Subcutaneous abdominal adipose tissue (tissue), 5 donors: Measurements from ENCODE around the gene DCDC2B.

Experiments
- H3K27ac ChIP-seq: one replicate; pipeline ENCODE4 v1.7.0; 2013; ENCODE audit warnings: low read depth, mild to moderate bottlenecking, inconsistent platforms, low read length, moderate library complexity
- H3K27me3 ChIP-seq, 5 donors: one replicate each; pipeline ENCODE4 v1.7.0; 2013; ENCODE audit warnings: low read length in 5 of 5, inconsistent platforms in 1 of 5; ENCODE audit not compliant: control insufficient read depth in 5 of 5, insufficient read depth in 4 of 5
- H3K36me3 ChIP-seq, 5 donors: one replicate each; pipeline ENCODE4 v1.7.0; 2013; ENCODE audit warnings: low read length in 5 of 5; ENCODE audit not compliant: control insufficient read depth in 5 of 5, insufficient read depth in 5 of 5
- H3K4me1 ChIP-seq, 5 donors: one replicate each; pipeline ENCODE4 v1.7.0; 2013; ENCODE audit warnings: low read length in 5 of 5, mild to moderate bottlenecking in 3 of 5, moderate library complexity in 1 of 5; ENCODE audit not compliant: control insufficient read depth in 5 of 5, insufficient read depth in 5 of 5
- H3K4me3 ChIP-seq, 5 donors: one replicate each; pipeline ENCODE4 v1.7.0; 2013; ENCODE audit warnings: low read length in 5 of 5, low read depth in 1 of 5
- H3K9ac ChIP-seq, 5 donors: one replicate each; pipeline ENCODE4 v1.7.0; 2013; ENCODE audit warnings: low read length in 5 of 5, mild to moderate bottlenecking in 4 of 5, moderate library complexity in 3 of 5
- H3K9me3 ChIP-seq, 5 donors: one replicate each; pipeline ENCODE4 v1.7.0; 2013; ENCODE audit warnings: low read length in 5 of 5; ENCODE audit not compliant: control insufficient read depth in 5 of 5
- donor health status: healthy.
- donor health status: healthy.
- donor health status: healthy.
- donor health status: healthy.
- donor health status: healthy.

DCDC2B gene

DNA sequence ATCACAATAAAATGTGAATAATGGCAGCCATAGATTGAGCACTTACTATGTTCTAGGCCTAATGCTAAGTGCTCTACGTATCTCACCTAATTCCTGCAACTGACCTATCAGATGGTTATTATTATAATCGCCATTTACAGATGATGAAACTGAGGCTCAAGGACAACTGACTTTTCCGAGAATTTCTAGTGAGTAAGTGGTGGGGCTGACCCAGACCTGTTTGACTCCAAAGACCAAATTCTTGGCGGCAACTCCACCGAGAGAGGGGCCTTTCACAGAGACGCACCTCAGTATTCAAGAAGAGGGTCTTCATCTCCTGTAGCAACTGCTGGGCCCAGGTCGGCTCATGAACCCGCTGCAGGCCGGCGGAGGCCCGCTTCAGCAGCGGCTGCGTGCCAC, 12.7 kb downstream of the DCDC2B start:
- H3K27me3 ChIP-seq, result no peaks in the 10 kb centered on the region
- H3K27ac ChIP-seq, result peak overlapping the region; percentile 97
- H3K4me3 ChIP-seq, result peak overlapping the region; percentile 88 to 98 (median 93)
- peaks cover 7 to 32% (median 28%) of the 10 kb centered on the region in 5 donors for H3K4me1 ChIP-seq
- H3K36me3 ChIP-seq, result peaks cover 0 to 51% (median 37%) of the 10 kb centered on the region in 5 donors
- H3K9me3 ChIP-seq, result no peaks in the 10 kb centered on the region
- H3K9ac ChIP-seq, result peak overlapping the region in 4 of 5 donors; percentile 74 to 98 (median 92)

DNA sequence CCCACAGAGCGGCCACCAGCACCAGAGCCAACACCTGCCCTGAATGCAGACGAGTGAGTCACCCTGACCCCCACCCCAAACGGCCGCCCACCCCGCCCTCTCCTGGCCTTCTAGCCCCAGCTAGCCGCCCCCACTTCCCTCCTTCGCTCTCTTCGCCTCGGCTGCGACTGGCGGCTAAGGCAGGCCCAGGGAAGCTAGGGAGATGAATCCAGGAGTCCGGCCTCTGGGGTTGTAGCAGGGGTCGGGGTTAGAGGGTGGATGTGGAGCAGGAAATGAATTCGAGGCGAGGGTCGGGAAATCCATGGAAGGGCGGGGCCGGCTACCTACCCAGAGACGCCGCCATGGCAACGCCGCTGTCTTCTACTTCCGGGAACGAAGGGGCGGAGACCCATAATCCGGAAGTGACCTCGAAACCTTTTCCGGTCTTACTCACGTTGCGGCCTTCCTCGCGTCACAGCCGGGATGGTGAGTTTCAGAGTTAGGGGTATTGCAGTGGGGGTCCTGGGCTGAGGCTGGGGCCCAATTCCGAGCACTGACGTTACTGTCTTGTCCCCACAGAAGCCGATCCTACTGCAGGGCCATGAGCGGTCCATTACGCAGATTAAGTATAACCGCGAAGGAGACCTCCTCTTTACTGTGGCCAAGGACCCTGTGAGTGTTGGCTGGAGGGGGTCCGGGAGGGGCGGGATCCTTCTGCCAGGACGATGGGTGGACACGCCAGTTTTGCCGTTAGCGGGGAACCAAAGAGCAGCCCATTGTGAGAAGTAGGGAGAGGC, 13.3 kb downstream of the DCDC2B start, which contains the start of the genes EIF3I and TMEM234:
TSS of gene EIF3I (plus strand) at position 428 of the 776 bp plus-strand sequence. CDS start at position 463, 35 bp downstream.
TSS of gene TMEM234 (minus strand) at position 374 of the 776 bp plus-strand sequence. CDS start at position 343, 31 bp downstream.
- peaks cover 7 to 32% (median 28%) of the 10 kb centered on the region in 5 donors for H3K4me1 ChIP-seq
- H3K27ac ChIP-seq, result peak within 1 kb of the TSS; percentile 97
- H3K9me3 ChIP-seq, result no peaks in the 10 kb centered on the region
- H3K27me3 ChIP-seq, result no peaks in the 10 kb centered on the region
- peak within 1 kb of the TSS; percentile 90 to 98 (median 96) for H3K9ac ChIP-seq
- H3K4me3 ChIP-seq, result peak within 1 kb of the TSS; percentile 88 to 98 (median 93)
- peaks cover 0 to 50% (median 32%) of the 10 kb centered on the region in 5 donors for H3K36me3 ChIP-seq

DNA sequence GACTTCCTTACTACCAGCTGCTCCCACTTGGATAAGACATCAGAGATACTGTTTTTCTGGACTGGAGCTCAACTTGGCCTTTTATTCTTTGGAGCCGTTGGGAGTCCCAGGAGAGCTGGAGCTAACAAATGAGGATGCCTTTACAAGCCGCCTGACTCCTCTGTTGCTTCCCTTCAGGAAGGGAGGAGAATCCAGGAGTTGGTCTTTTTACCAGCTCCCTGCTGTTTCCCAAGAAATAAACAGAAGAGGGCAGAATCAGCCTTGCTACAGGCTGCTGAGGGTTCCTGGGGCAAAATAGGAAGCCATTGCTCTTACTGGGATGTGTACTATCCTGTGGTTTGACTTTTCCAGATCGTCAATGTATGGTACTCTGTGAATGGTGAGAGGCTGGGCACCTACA, 14.8 kb downstream of the DCDC2B start:
- Histone ChIP-seq H3K4me3 (peak overlapping the region in 4 of 5 donors; percentile 32 to 95 (median 72)), H3K9ac (peak overlapping the region in 4 of 5 donors; percentile 26 to 71 (median 60)), H3K4me1 (peaks cover 7 to 32% (median 28%) of the 10 kb centered on the region in 5 donors), H3K9me3 (no peaks in the 10 kb centered on the region), H3K36me3 (peaks cover 4 to 54% (median 41%) of the 10 kb centered on the region in 5 donors), H3K27me3 (no peaks in the 10 kb centered on the region), H3K27ac (peak overlapping the region; percentile 97)

DNA sequence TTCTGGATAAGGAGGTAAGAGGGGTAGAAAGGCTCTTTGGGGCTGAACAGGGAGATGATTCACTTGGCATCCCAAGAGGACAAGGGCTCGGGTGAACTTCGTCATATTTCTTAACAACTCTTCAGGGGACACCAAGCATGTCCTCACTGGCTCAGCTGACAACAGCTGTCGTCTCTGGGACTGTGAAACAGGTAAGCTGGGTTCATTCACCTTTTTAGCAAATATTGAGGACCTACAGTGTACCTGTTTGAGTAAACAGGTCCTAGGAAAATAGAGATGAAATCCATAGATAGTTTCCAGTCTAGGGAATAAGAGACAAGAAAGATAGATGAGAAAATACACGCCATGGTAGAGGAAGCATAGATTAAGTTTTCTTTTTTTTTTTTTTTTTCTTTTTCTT, 15.4 kb downstream of the DCDC2B start:
- peaks cover 7 to 32% (median 28%) of the 10 kb centered on the region in 5 donors for H3K4me1 ChIP-seq
- H3K36me3 ChIP-seq, result peaks cover 4 to 56% (median 43%) of the 10 kb centered on the region in 5 donors
- H3K27ac ChIP-seq, result peak overlapping the region; percentile 97
- H3K9me3 ChIP-seq, result no peaks in the 10 kb centered on the region
- peak overlapping the region in 2 of 5 donors; percentile 38 to 71 for H3K9ac ChIP-seq
- H3K4me3 ChIP-seq, result peak overlapping the region in 4 of 5 donors; percentile 0 to 93 (median 42)
- H3K27me3 ChIP-seq, result no peaks in the 10 kb centered on the region

DNA sequence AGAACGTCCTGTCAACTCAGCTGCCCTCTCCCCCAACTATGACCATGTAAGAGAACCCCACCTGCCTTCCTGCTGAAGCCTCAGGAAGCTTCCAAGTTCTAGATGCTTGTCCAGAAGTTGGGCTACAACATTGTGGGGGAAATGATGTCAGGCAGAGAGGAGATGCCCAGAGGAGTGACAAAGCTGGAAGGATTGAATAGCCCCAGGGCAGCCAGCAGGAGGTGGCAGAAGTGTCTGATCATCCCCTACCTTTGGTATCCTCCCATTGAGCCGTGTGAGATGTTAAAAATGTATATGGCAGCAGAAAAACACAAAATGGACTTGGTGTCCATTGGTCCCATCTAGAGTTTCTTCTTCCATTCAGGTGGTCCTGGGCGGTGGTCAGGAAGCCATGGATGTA, 19.9 kb downstream of the DCDC2B start:
- no peaks in the 10 kb centered on the region for H3K27me3 ChIP-seq
- H3K9ac ChIP-seq, result no peak overlapping the region
- H3K27ac ChIP-seq, result no peak overlapping the region
- peaks cover 1 to 5% (median 5%) of the 10 kb centered on the region in 5 donors for H3K4me1 ChIP-seq
- H3K36me3 ChIP-seq, result peaks cover 6 to 81% (median 65%) of the 10 kb centered on the region in 5 donors
- no peaks in the 10 kb centered on the region for H3K9me3 ChIP-seq
- no peak overlapping the region for H3K4me3 ChIP-seq

DNA sequence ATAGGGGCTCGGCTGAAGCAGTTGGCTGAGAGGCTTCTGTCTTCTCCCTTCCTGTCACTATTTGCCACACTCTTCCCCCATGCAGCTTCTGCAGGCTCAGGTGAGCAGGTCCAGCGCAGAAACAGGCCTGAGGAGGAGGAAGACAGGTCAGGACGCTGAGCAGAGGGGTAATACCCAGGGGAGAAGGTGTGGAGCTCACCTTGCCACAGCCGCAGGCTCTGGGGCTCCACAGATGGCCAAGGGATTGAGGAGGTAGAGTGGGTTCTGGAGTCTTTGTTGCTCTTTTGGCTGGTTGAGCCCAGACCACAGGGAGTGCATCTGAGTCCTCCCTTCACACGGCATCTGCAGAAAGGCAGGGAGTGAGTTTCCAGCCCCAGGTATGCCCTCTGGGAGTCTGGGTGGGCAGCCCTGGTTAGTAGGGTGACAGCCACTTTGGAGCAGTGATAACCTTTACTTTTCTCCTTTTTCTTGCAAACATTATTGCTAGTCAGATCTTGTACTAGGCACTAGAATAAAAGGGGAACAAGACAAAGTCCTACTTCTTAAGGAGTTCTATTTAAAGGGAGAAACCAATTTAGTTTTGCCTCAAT, 23.0 kb downstream of the DCDC2B start:
- Histone ChIP-seq H3K27me3 (no peaks in the 10 kb centered on the region), H3K36me3 (peaks cover 6 to 67% (median 59%) of the 10 kb centered on the region in 5 donors), H3K27ac (no peak overlapping the region)

DNA sequence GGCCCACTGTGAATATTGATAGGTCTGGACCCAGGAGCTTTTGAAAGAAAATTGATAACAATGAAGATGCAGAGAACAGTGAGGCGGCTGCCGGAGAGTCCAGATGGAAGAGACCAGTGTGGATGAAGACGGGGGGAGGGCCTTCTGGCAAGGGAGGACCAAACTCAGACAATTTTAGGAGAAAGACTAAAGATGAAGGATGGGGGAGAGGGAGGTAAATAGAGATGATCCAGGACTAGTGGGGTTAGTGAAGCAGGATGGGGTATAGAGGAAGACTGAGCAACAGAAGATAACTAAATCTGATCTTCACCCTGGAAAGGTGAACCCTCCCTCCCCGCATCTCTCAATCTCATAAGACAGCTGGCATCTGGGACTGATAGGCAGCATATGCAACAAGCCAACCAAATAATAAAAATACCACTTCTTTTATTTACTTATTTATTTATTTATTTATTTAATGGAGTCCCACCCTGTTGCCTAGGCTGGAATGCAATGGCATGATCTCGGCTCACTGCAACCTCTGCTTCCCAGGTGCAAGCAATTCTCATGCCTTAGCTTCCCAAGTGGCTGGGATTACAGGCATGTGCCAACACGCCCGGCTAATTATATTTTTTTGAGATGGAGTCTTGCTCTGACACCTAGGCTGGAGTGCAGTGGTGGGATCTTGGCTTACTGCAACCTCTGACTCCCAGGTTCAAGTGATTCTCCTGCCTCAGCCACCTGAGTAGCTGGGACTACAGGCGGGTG, 23.8 kb downstream of the DCDC2B start:
- Histone ChIP-seq H3K27ac (no peak overlapping the region), H3K4me1 (no peaks in the 10 kb centered on the region), H3K9ac (no peak overlapping the region), H3K9me3 (no peaks in the 10 kb centered on the region), H3K4me3 (no peak overlapping the region), H3K36me3 (peaks cover 6 to 62% (median 53%) of the 10 kb centered on the region in 5 donors), H3K27me3 (no peaks in the 10 kb centered on the region)

More for the DNA sequence above, 23.0 kb downstream of the DCDC2B start:
- Histone ChIP-seq H3K9ac (no peak overlapping the region), H3K4me3 (no peak overlapping the region), H3K4me1 (no peaks in the 10 kb centered on the region), H3K9me3 (no peaks in the 10 kb centered on the region)

DNA sequence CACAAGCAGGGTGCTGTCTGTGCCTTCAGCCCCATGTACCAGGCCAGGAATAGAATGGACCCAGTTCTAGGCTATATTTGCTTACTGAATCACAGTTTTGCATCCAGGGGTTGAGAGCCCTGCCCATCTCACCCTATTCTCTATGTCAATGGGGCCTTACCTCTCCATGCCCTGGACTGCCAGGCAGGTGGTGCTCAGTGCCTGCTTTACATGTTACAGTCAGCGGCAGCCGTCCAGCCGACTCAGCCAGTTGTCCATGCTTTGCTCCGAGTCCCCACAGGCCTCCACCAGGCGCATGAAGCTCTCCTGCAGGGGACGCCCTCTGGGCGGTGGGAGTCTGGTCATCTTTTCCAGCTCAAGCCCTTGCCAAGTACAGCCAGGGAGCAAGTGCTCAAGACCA, 25.9 kb downstream of the DCDC2B start:
- Histone ChIP-seq H3K27me3 (no peaks in the 10 kb centered on the region), H3K27ac (no peak overlapping the region), H3K4me3 (no peak overlapping the region), H3K4me1 (peaks cover 0 to 2% (median under 1%) of the 10 kb centered on the region in 5 donors), H3K9ac (no peak overlapping the region), H3K9me3 (no peaks in the 10 kb centered on the region), H3K36me3 (peaks cover under 1 to 43% (median 39%) of the 10 kb centered on the region in 5 donors)

DNA sequence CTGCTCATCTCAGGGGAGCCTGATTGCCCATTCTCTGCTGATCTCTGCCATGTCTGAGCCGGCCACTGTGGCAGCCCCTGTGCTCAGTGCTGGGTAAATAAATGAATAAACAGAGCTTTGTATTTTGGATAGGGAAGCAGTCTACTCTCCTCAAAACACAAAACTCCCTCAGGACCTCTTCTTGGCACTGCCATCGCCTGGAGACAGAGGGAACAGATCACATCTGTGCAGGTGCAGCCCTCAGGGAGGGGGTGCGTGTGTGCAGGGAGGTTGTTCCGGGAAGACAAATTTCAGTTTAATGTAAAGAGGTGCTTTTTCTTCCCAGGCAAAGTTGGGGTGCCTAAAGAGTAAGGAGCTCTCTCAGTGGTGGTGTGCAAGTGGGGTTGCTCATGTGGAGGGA, 30.4 kb downstream of the DCDC2B start:
- H3K9me3 ChIP-seq, result no peaks in the 10 kb centered on the region
- H3K27me3 ChIP-seq, result peaks cover 0 to 8% (median 0%) of the 10 kb centered on the region in 5 donors
- no peak overlapping the region for H3K4me3 ChIP-seq
- peaks cover 0 to 12% (median 7%) of the 10 kb centered on the region in 5 donors for H3K36me3 ChIP-seq
- H3K9ac ChIP-seq, result no peak overlapping the region
- peaks cover 0 to 33% (median 28%) of the 10 kb centered on the region in 5 donors for H3K4me1 ChIP-seq
- H3K27ac ChIP-seq, result peak overlapping the region; percentile 57
